ENCODE measurements around the gene PPY.

Gene PPY

GRCh38 chr17:43906951-43907424 is 35.3 kb downstream of the PPY start:
- Histone ChIP-seq H4K20me1 (ENCODE audit: insufficient read depth, low read length, poor library complexity, severe bottlenecking) (no peaks in the 10 kb centered on the region), H3K4me3 (ENCODE audit: low read length, poor library complexity, severe bottlenecking) (peak overlapping the region; percentile 74), H2AFZ (ENCODE audit: low read length) (peak overlapping the region; percentile 96), H3K4me2 (ENCODE audit: low read depth, low read length, poor library complexity, severe bottlenecking) (peak overlapping the region; percentile 96), H3K4me1 (ENCODE audit: insufficient read depth, low read length, poor library complexity, severe bottlenecking) (peaks cover 9% of the 10 kb centered on the region), H3K9me2 (replicated peaks; ENCODE audit: low read depth, low read length) (no peaks in the 10 kb centered on the region), H3K27me3 (ENCODE audit: insufficient read depth, low read length, poor library complexity, severe bottlenecking) (peaks cover 4% of the 10 kb centered on the region), H3K9me3 (ENCODE audit: insufficient read depth, low read depth, low read length) (no peaks in the 10 kb centered on the region), H3F3A (ENCODE audit: low read depth) (no peaks in the 10 kb centered on the region), H3K36me3 (ENCODE audit: insufficient read depth, low read length) (no peaks in the 10 kb centered on the region), H3K79me2 (ENCODE audit: insufficient read depth, low read length) (no peaks in the 10 kb centered on the region), H3K9ac (ENCODE audit: low read depth, low read length, poor library complexity, severe bottlenecking) (peak overlapping the region; percentile 34)
- TF ChIP-seq EZH2phosphoT487 (IDR thresholded peaks at IDR 0.05; ENCODE audit: borderline replicate concordance) (no peak), CTCF (conservative IDR thresholded peaks at IDR 0.05; ENCODE audit: low read length) (no peak)

GRCh38 chr17:43905985-43906852 is 36.1 kb downstream of the PPY start:
- H4K20me1 ChIP-seq (ENCODE audit: insufficient read depth, low read length, poor library complexity, severe bottlenecking) = no peaks in the 10 kb centered on the region
- H3K4me2 ChIP-seq (ENCODE audit: low read depth, low read length, poor library complexity, severe bottlenecking) = peak overlapping the region; percentile 96
- H3K9me2 ChIP-seq (replicated peaks; ENCODE audit: low read depth, low read length) = no peaks in the 10 kb centered on the region
- H3K79me2 ChIP-seq (ENCODE audit: insufficient read depth, low read length) = no peaks in the 10 kb centered on the region
- H3K9ac ChIP-seq (ENCODE audit: low read depth, low read length, poor library complexity, severe bottlenecking) = peak overlapping the region; percentile 34
- H3K36me3 ChIP-seq (ENCODE audit: insufficient read depth, low read length) = no peaks in the 10 kb centered on the region
- H2AFZ ChIP-seq (ENCODE audit: low read length) = peak overlapping the region; percentile 96
- TF ChIP-seq CTCF (conservative IDR thresholded peaks at IDR 0.05; ENCODE audit: low read length) = no peak
- no peaks in the 10 kb centered on the region for H3F3A ChIP-seq (ENCODE audit: low read depth)
- no peaks in the 10 kb centered on the region for H3K9me3 ChIP-seq (ENCODE audit: insufficient read depth, low read depth, low read length)
- peaks cover 4% of the 10 kb centered on the region for H3K27me3 ChIP-seq (ENCODE audit: insufficient read depth, low read length, poor library complexity, severe bottlenecking)
- H3K4me1 ChIP-seq (ENCODE audit: insufficient read depth, low read length, poor library complexity, severe bottlenecking) = peaks cover 12% of the 10 kb centered on the region
- H3K4me3 ChIP-seq (ENCODE audit: low read length, poor library complexity, severe bottlenecking) = peak overlapping the region; percentile 74

GRCh38 chr17:43905400-43905984 is 36.8 kb downstream of the PPY start:
- H3K4me2 ChIP-seq (ENCODE audit: low read depth, low read length, poor library complexity, severe bottlenecking) = no peak overlapping the region
- no peaks in the 10 kb centered on the region for H3K9me3 ChIP-seq (ENCODE audit: insufficient read depth, low read depth, low read length)
- H3K4me1 ChIP-seq (ENCODE audit: insufficient read depth, low read length, poor library complexity, severe bottlenecking) = peaks cover 18% of the 10 kb centered on the region
- TF ChIP-seq CTCF (conservative IDR thresholded peaks at IDR 0.05; ENCODE audit: low read length) (no peak), EZH2phosphoT487 (IDR thresholded peaks at IDR 0.05; ENCODE audit: borderline replicate concordance) (no peak)
- H3K4me3 ChIP-seq (ENCODE audit: low read length, poor library complexity, severe bottlenecking) = no peak overlapping the region
- no peaks in the 10 kb centered on the region for H3K36me3 ChIP-seq (ENCODE audit: insufficient read depth, low read length)
- H3F3A ChIP-seq (ENCODE audit: low read depth) = no peaks in the 10 kb centered on the region
- H3K9ac ChIP-seq (ENCODE audit: low read depth, low read length, poor library complexity, severe bottlenecking) = no peak overlapping the region
- H3K27me3 ChIP-seq (ENCODE audit: insufficient read depth, low read length, poor library complexity, severe bottlenecking) = peaks cover 4% of the 10 kb centered on the region
- H3K9me2 ChIP-seq (replicated peaks; ENCODE audit: low read depth, low read length) = no peaks in the 10 kb centered on the region
- no peaks in the 10 kb centered on the region for H4K20me1 ChIP-seq (ENCODE audit: insufficient read depth, low read length, poor library complexity, severe bottlenecking)
- H2AFZ ChIP-seq (ENCODE audit: low read length) = no peak overlapping the region
- H3K79me2 ChIP-seq (ENCODE audit: insufficient read depth, low read length) = no peaks in the 10 kb centered on the region
